RCC 7860 (cell line): ENCODE measurements around the gene YIPF1.
A peak's percentile ranks its signal among the peaks of the same experiment; 100 is the strongest.
"Not testable (repeated sequence)": the region's sequence is repeated elsewhere in the genome, so short reads cannot be mapped to it uniquely, and the experiment has no call there.

Experiments
- DNase-seq: peaks from one replicate; pipeline ENCODE4 v3.0.0-alpha.2; 2015; ENCODE audit warnings: low spot score
- FAIRE-seq: peaks from 2 replicates; lab custom pipeline; 2012; peaks lifted over from hg19 to GRCh38; lab: Jason Lieb, UNC

Gene YIPF1

DNA sequence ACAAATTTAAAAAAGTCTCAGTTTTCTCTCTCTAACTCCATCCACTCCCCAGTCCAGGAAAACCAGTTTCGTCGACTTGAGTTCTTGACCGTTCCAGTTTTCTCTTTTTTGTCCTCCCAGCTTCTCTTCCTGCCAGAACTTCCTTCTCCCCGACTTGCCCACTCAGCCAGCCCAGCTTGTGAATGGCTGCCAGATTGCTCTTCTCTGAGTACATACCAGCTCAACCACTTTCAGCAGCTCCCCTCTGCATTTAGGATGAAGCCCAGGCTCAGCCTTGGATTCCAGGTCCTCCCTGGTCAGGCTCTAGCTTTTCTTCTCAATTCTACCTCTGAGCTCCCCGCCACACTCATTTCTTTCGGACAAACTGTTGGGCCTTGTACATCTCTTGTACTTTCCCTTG is 5.8 kb upstream of the YIPF1 start:
- no peak for DNase-seq
- no peak for FAIRE-seq

DNA sequence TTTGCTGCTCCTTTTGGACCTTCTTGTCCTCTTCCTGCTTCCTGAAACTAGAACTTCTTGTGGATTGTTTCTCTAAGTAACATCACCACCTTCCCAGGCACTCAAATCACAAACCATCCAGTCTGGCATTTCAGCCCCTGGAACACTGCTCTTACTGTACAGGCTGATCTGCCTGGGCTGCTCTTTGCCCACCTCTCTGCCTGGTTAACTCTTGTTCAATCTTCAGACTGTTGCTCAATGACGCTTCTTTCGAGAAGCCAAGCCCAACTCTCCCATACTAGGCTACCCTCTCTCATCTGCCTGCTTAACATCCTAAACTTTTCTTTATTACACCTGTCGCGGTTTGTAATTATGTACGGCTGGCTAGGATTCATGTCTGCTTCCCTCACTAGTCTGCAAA is 5.0 kb upstream of the YIPF1 start:
- FAIRE-seq (no peak), DNase-seq (no peak)

DNA sequence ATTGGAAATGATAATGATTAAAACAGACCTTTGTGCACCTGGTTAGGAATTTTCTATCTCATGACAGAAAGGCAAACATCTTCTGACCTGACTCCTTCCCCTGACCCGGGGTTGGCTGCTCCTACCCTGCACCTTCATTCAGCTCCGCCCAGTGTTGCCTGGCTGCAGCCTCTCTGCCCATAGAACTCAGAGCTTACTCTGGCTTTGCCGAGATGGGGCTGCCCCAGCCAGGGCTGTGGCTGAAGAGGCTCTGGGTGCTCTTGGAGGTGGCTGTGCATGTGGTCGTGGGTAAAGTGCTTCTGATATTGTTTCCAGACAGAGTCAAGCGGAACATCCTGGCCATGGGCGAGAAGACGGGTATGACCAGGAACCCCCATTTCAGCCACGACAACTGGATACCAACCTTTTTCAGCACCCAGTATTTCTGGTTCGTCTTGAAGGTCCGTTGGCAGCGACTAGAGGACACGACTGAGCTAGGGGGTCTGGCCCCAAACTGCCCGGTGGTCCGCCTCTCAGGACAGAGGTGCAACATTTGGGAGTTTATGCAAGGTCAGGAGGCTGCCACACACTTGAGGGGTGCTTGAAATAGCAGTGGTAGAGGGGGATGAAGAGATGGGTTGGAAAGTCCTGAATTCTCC is 4.5 kb upstream of the YIPF1 start, which contains the start of gene DIO1:
Gene DIO1, plus strand, starts transcription at position 189 of the 638 bp plus-strand sequence. Its CDS starts 24 bp downstream, at position 213.
- no peak for FAIRE-seq
- DNase-seq = no peak

DNA sequence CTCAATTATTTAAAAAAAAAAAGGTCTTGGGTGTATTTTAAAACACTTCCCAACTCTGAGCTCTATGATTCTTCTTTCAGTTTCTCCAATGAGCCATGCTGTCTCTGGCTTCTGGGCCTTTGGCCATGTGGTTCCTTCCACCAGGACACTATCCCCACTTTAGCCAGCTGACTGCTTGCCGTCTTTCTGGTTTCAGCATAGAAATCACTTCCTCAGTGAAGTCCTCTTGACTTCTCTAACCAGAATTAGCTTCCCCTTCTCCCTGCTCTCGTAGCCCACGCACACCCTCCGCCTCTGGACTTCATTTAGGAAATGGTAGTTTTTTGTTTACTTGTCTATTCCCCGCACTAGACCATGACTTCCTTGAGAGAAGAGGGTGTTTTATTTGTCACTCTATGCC is 3.3 kb upstream of the YIPF1 start:
- no peak for DNase-seq
- FAIRE-seq = no peak

DNA sequence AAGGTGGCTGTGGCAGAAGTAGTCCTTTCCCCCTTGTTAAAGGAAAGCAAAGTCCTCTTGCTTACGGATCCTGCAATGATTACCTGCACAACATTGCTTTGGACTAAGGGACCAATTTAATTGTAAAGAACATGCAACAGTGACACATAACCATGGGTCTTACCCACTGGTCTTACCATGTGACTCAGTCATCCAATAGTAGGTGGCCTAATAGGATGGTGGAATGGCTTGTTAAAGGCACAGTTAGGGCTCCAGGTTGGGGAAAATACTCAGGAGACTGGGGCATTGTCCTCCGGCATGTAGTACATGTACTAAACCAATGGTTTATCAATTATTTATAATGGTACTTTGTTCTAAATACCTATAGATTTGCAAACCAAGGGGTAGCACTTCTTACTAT is 2.1 kb upstream of the YIPF1 start:
- no peak for DNase-seq

DNA sequence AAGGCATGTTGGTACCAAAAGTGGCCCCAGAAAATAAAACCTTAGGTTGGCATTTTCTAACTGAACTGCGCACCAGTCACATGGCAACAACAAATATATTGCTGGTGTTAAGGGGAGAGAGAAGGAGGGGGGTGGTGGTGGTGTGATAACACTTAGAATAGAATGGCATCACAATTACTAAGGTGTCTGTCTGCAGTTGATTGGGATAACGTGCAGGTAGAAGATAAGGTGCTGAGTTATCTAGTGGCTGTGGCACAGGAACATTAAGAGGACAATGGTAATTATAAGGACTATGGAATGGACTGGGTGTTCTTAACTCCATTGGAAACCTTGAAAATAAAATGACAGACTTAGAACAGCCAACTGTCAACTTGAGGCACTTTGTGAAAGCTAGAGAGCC is 1.4 kb upstream of the YIPF1 start:
- FAIRE-seq = no peak
- no peak for DNase-seq

More for the DNA sequence above, 2.1 kb upstream of the YIPF1 start:
- no peak for FAIRE-seq

DNA sequence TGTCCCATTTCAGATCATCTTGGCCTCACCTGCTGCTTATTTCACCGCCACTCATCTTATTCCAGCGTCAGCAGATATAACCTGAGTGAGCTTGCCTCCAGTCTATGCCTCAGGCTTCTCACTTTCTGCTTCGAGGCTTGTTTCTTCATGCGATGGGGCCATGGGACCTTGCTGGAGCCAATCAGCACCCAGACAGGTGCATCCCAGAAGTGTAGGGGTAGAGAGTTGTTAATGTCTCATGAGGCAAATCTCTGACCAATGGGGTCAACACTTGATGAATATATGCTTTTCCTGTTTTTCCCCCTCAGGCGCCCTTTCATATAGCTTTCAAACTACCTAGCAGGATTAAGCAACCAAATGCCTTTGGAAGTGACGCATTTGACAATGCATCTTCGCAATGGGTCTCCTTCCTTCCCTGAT is 935 bp upstream of the YIPF1 start:
- DNase-seq (no peak), FAIRE-seq (no peak)

DNA sequence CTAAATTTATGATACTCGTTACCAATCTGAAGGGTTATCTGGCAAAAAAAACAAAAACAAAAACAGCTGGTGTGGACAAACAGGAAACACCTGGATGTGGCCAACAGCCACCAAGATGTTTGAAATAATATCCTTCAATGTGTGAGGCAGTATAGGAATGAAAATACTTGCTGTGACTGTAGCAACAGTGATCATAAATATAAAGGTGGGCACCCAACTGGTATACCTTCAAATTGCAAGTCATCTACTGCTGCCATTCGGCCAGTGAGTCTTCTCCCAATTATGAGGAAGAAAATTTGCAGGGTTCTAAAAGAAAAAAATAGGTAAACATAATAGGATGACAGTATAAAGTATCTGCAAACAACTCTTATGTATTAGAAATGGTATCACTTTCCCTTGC is 916 bp downstream of the YIPF1 start:
- FAIRE-seq = no peak
- no peak for DNase-seq

DNA sequence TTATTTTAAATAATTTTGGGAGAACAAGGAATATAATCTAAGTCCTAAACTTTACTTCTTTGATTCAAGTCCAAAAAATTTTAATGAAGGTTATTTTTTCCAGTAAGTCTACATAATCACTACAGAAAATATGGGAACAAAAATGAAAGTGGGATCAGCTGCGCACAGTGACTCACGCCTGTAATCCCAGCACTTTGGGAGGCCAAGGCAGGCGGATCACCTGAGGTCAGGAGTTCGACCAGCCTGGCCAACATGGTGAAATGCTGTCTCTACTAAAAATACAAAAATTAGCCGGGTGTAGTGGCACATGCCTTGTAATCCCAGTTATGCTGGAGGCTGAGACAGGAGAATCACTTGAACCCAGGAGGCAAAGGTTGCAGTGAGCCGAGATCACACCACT is 6.0 kb downstream of the YIPF1 start:
- DNase-seq, FAIRE-seq: not testable (repeated sequence)

DNA sequence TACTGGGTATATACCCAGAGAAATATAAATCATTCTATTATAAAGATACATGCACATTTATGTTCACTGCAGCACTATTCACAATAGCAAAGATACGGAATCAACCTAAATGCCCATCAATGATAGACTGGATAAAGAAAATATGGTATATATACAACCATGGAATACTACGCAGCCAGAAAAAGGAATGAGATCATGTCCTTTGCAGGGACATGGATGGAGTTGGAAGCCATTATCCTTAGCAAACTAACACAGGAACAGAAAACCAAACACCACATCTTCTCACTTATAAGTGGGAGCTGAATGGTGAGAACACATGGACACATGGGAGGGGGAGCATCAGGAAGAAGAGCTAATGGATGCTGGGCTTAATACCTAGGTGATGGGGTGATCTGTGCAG is 7.7 kb downstream of the YIPF1 start:
- DNase-seq, FAIRE-seq: not testable (repeated sequence)

DNA sequence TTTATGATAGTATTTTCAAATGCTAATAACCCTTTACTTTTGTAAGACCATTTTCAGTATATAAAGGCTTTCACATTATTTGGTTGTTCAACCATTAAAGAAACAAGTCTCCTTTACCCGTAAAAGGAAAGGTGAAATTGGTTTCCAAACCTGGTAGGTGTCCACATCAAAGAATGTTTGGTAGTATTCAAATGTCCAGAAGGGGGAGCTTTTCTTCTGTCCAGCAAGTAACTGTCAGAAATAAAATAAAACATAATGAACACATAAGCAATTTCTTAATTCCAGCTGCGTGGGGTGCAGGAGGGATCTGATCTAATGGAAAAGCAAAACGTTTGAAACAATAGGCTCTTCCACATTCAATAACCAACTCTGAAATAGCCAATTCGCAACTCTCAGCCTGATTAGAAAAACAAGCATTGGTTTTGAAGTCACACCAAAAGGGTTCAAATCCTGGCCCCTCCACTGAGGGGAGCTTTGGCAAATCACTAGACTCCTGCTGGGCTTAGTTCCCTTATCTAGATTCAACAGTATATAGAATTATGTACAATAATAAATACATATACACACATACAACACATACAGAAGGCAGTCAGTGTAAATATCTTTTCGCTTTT is 11.0 kb downstream of the YIPF1 start:
- DNase-seq (peak; percentile 64), FAIRE-seq (peak; percentile 78)

DNA sequence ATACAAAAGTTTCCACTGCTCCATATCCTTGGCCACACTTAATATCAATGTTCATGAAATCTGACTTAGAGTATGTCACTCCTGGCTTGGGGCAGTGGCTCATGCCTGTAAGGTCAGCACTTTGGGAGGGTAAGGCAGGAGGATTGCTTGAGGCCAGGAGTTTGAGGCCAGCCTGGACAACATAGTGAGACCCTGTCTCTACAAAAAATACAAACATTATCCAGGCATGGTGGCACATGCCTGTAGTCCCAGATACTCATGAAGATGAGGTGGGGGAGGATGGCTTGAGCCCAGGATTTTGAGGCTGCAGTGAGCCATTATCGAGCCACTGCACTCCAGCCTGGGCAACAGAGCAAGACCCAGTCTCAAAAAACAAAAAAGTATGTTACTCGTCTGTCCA is 14.4 kb downstream of the YIPF1 start:
- DNase-seq, FAIRE-seq: not testable (repeated sequence)

DNA sequence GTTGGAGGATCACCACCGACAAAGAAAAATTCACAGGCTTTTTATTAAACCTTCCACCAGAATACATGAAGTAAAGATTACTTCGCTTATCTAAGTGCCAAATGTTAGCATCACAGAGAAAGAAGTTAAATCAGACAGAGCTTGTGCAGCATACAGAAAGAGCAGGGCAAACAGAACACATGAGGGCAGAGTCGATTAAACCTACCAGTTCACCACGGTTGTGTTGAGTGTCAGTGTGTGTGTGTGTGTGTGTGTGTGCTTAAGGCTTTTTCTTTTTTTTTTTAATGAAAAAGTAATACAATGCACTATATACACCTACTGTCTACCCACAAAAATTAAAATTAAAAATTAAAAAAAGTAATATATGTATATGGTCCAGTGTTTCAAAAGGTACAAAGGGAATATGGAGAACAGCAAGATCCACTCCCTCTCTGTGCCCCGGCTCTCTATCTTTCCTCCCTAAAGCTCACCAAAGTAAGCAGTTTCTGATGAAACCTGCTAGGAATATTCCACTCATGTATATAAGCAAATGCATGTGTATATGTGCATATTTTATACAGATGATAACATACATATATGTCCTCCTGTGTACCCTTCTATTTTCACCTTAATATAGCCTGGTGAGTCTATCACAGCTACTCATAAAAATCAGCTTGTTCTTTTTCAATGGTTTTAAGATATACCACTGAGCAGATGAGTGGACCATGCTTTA is 17.7 kb downstream of the YIPF1 start:
- FAIRE-seq (no peak), DNase-seq (no peak)

DNA sequence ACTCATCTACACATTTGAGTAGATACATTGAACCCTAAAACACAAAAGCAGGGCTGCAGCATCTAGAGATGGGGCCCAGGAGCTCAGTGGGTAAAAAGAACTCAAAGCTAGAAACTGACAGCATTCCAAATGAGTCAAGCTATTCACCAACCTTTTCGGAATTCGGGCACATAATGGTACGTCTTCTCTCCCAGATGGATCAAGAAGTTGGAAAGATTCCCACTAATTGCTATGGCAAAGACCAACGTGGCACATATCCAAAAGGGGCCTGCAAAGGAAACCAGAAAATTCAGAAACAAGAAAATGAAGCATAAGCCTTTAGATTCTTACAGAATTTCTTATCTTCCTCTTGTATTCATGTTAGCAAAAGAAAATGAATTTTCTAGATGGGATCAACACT is 18.4 kb downstream of the YIPF1 start:
- no peak for FAIRE-seq
- no peak for DNase-seq

DNA sequence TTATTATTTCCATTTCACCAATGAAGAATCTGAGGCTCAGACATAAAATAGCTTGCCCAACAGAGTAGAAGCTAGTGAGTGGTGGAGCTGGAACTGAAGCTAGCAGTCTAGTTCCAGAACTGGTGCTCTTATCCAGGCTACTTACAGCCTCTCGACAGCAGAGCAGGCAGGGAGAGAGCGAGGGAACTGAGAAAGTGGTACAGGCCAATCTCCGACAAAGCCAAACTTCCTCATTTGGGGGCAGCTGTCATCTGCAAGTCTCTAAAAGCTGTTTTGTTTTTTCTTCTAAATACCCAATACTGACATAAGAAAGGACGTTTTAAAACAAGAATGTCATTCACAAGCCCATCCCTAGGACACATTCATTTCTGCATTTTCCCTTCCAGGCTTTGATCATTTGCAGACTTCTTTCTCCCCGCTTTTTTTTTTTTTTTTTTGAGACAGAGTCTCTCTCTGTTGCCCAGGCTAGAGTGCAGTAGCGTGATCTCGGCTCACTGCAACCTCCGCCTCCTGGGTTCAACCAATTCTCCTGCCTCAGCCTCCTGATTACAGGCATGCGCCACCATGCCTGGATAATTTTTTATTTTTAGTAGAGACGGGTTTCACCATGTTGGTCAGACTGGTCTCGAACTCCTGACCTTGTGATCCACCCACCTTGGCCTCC is 20.0 kb downstream of the YIPF1 start:
- FAIRE-seq (no peak), DNase-seq (no peak)

DNA sequence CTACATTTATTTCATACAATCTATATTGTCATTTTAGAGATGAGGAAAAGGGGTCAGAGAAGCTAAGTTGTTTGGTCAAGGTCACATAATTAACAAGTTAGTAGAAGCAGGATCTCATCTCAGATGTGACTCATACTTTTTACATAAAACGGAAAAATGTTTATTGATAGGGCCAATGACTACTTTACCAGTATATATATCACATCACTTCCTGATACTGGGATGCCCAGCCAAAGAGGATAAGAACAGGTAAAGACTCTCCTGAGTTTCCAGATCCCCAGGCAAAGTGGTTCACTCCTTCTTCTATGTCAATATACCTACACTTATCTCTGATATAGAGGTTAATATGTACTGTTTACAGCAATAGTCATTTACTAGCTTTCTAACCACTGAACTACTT is 21.0 kb downstream of the YIPF1 start:
- DNase-seq (no peak), FAIRE-seq (no peak)

DNA sequence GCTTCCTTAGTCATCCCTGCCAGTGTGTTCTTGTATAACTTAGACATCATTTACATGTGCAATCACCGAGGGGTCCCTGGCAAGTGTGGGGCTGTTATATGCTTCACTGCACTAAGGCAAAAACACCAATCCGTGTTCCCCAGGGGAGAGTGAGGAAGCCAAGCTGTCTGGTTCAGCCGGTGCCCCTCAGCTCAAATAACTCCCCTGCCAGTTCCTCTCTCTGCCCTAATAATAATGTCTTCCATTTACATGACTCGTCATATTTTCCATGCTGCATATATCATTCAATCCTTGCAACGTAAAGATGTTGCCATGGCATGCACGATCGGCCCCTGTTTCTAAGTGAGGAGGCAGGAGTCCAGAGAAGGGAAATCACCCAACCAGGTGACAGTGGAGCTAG is 27.1 kb downstream of the YIPF1 start:
- FAIRE-seq (no peak), DNase-seq (no peak)

DNA sequence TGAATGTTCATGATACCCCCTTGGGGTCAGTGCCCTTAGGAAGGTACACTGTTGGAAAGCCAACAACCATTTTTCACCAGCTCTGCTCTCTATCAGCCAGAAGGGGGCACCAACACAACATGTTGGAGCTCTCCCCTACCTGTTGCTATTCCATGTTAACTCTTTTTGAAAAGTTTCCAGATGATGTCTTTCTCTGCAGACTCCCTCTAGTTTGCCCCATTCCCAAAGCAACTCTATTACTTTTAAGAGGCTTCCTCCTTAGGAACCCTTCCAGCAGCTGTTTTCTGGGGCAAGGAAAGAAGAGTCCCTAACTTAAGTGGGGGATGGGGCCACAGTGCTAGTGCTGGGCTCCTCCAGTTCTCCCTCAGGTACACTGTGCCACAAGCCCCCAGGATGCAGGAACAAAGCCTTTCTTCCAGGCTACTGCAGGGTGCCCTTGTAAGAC is 28.6 kb downstream of the YIPF1 start:
- FAIRE-seq (peak; percentile 23), DNase-seq (peak; percentile 57)

DNA sequence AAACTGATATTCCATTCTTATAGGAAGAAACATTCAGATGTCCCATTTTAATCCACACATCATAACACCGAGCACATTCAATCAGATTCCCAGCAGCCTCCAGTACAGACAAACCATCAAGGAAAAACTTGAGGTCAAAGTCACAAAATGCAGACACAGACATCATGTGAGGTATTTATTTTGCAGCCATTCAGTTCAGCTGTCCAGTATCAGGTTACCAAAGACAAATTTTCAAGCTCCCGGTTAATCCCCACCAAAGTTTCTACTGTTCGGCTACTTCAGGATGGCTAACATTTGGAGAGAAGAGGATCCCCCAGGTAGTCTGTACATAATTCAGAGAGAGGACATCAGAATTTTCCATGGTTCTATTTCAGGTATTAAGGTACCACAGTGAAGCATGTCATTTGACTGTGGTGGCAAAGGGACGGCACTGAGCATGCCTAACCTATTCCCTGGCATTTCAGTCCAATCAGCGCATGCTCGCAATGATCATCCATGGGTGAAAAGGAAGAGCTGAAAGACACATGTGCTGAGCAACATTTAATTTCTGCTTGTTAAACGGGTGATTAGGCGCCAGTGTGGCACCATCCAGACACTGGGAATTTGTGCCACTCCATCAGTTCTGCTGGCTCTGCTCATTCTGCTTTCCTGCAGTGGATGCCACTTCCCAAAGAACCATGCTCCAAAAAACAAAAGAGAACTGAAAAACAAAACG is 37.9 kb downstream of the YIPF1 start:
- DNase-seq (no peak), FAIRE-seq (no peak)

DNA sequence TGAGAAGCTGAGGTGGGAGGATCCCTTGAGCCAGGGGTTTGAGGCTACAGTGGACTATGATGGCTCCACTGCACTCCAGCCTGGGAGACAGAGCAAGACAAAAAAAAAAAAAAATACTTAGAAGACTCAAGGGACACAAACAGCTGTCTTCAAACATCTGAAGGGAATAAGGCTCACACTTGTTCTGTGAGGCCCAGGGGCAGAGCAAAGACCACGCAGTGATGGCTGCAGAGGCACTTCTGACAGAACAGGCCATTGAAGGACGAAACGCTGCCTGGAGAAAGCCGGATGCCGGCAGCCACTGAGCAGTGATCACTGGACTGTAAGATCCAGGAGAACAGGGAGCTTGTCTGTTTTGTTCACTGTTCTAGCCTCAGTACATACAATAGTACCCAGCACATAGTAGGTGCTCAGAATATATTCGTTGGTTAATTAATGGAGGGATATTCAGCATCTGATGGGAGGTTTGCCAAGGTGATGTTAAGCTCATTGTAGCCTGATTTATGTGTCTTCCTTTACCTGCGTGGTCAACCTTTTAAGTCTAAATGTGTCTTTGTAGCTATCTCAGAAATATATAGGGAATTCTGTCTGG is 39.4 kb downstream of the YIPF1 start:
- FAIRE-seq = no peak
- DNase-seq = no peak
